ENCODE measurements around the gene KRT74. TPM values are rescaled to one million over a fixed set of nuclear protein-coding genes. Genes with fewer than 3 reads are reported as not detected.

Gene KRT74
- total RNA-seq, 1 experiment from 2014 or later = not detected

GRCh38 chr12:52555577-52555976 lies 18.1 kb downstream of the KRT74 start:
- Histone ChIP-seq H3K9me3 (no peaks in the 10 kb centered on the region), H3K36me3 (ENCODE audit: control insufficient read depth, insufficient read depth, low read length) (no peaks in the 10 kb centered on the region), H3K27me3 (replicated peaks; ENCODE audit: control insufficient read depth, insufficient read depth, low read length) (no peaks in the 10 kb centered on the region), H3K4me1 (peaks cover 24% of the 10 kb centered on the region), H3K4me3 (ENCODE audit: low read depth, low read length) (no peak overlapping the region)
- H3K27ac Mint-ChIP-seq (ENCODE audit: unreplicated experiment) = no peak overlapping the region
- no peaks in the 10 kb centered on the region for H3K9me3 Mint-ChIP-seq (ENCODE audit: unreplicated experiment)
- H3K27me3 Mint-ChIP-seq (ENCODE audit: insufficient read depth, unreplicated experiment) = peaks cover 4% of the 10 kb centered on the region
- H3K4me3 Mint-ChIP-seq (ENCODE audit: unreplicated experiment) = no peak overlapping the region
- TF ChIP-seq, protein P1, sequence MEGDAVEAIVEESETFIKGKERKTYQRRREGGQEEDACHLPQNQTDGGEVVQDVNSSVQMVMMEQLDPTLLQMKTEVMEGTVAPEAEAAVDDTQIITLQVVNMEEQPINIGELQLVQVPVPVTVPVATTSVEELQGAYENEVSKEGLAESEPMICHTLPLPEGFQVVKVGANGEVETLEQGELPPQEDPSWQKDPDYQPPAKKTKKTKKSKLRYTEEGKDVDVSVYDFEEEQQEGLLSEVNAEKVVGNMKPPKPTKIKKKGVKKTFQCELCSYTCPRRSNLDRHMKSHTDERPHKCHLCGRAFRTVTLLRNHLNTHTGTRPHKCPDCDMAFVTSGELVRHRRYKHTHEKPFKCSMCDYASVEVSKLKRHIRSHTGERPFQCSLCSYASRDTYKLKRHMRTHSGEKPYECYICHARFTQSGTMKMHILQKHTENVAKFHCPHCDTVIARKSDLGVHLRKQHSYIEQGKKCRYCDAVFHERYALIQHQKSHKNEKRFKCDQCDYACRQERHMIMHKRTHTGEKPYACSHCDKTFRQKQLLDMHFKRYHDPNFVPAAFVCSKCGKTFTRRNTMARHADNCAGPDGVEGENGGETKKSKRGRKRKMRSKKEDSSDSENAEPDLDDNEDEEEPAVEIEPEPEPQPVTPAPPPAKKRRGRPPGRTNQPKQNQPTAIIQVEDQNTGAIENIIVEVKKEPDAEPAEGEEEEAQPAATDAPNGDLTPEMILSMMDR (IDR thresholded peaks at IDR 0.05; ENCODE audit: insufficient read depth in 1 of 2, low read depth in 1 of 2, low read length in 1 of 2, severe bottlenecking in 1 of 2, unreplicated experiment in 1 of 2) = no peak
- CTCF ChIA-PET = no interaction called here
- no TSS peak for BruUV-seq (replicated peaks)
- peaks cover 5% of the 10 kb centered on the region for H3K36me3 Mint-ChIP-seq (ENCODE audit: insufficient read depth, unreplicated experiment)
- peaks cover 13% of the 10 kb centered on the region for H3K4me1 Mint-ChIP-seq (ENCODE audit: low read depth, unreplicated experiment)
- no peak for DNase-seq
- POLR2A ChIA-PET = no interaction called here
- intact Hi-C loops (cut with micrococcal nuclease; ENCODE audit: unreplicated experiment) = no loop called here

DNA sequence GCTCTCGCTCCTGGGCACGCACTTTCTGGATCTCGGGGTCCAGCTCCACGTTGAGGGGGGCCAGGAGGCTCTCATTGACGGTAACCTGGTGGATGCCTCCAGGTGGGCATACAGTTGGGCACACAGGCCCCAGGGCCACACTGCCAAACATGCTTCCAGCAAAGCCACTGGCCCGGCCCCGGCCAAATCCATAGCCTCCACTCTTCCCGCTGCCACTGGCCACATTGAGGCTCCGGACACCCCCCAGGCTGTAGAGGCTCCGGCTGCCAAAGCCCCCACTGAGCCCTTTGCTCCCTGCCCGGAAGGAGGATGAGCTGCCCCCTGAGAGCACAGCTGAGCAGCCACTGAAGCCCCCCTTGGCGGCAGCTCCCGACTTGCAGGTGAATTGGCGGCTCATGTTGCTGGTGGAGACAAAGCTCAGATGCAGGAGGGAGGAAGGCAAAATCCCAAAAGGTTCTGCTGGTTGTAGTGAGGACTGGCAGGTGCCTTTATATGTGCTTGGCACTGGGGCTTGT lies 20.9 kb downstream of the KRT74 start, which contains the start of gene KRT71:
Gene KRT71 (minus strand): TSS at position 465 of the 515 bp plus-strand sequence. CDS start 68 bp downstream, at position 397.
- Mint-ChIP-seq H3K4me3 (ENCODE audit: unreplicated experiment) (peak within 1 kb of the TSS; percentile 30), H3K27me3 (ENCODE audit: insufficient read depth, unreplicated experiment) (no peaks in the 10 kb centered on the region), H3K36me3 (ENCODE audit: insufficient read depth, unreplicated experiment) (peaks cover 5% of the 10 kb centered on the region), H3K27ac (ENCODE audit: unreplicated experiment) (peak within 1 kb of the TSS; percentile 70), H3K4me1 (ENCODE audit: low read depth, unreplicated experiment) (peaks cover 13% of the 10 kb centered on the region), H3K9me3 (ENCODE audit: unreplicated experiment) (no peaks in the 10 kb centered on the region)
- H3K4me1 ChIP-seq = peaks cover 34% of the 10 kb centered on the region
- ChIA-PET POLR2A (no interaction called here), CTCF (interaction anchor here (0.6 kb wide), 2 partner anchors 132 to 428 kb away, joined by 3 to 4 read pairs; no protein-coding TSS in a partner anchor)
- TF ChIP-seq, protein P1 (IDR thresholded peaks at IDR 0.05; ENCODE audit: insufficient read depth in 1 of 2, low read depth in 1 of 2, low read length in 1 of 2, severe bottlenecking in 1 of 2, unreplicated experiment in 1 of 2) = no peak
- H3K9me3 ChIP-seq = no peaks in the 10 kb centered on the region
- intact Hi-C loops (cut with micrococcal nuclease; ENCODE audit: unreplicated experiment) = no loop called here
- no peak for DNase-seq
- H3K27me3 ChIP-seq (replicated peaks; ENCODE audit: control insufficient read depth, insufficient read depth, low read length) = no peaks in the 10 kb centered on the region
- H3K4me3 ChIP-seq (ENCODE audit: low read depth, low read length) = no peak within 1 kb of the TSS
- no TSS peak for BruUV-seq (replicated peaks)
- H3K36me3 ChIP-seq (ENCODE audit: control insufficient read depth, insufficient read depth, low read length) = no peaks in the 10 kb centered on the region

DNA sequence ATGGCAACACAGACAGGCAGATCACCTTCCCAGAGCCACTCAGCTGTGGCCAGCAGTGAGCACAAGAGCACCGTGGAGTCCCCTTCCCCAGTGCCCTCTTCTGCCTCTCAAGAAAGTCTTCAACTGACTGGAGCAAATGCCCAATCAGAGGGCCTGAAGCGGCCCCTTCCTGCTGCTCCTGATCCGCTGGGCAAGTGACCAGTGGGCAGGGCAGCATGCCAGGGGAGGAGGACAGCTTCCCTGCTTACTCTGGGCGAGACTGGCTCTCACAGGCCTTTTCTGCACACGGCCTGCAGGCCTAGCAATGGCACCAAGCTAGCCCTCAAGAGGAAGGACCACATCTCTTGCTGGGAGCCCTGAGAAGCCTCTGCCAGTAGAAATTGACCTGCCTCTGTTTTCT lies 21.6 kb downstream of the KRT74 start:
- POLR2A ChIA-PET = no interaction called here
- BruUV-seq (replicated peaks) = no TSS peak

More for the DNA sequence above, 21.6 kb downstream of the KRT74 start:
- Histone ChIP-seq H3K27me3 (replicated peaks; ENCODE audit: control insufficient read depth, insufficient read depth, low read length) (no peaks in the 10 kb centered on the region), H3K9me3 (no peaks in the 10 kb centered on the region), H3K36me3 (ENCODE audit: control insufficient read depth, insufficient read depth, low read length) (no peaks in the 10 kb centered on the region), H3K4me3 (ENCODE audit: low read depth, low read length) (no peak overlapping the region), H3K4me1 (peaks cover 34% of the 10 kb centered on the region)
- no peak for DNase-seq
- peak overlapping the region; percentile 30 for H3K4me3 Mint-ChIP-seq (ENCODE audit: unreplicated experiment)
- H3K4me1 Mint-ChIP-seq (ENCODE audit: low read depth, unreplicated experiment) = peaks cover 13% of the 10 kb centered on the region
- peaks cover 5% of the 10 kb centered on the region for H3K36me3 Mint-ChIP-seq (ENCODE audit: insufficient read depth, unreplicated experiment)
- CTCF ChIA-PET = interaction anchor here (0.6 to 0.9 kb wide), 2 partner anchors 329 to 429 kb away, joined by 3 read pairs; no protein-coding TSS in a partner anchor
- TF ChIP-seq, protein P1 (IDR thresholded peaks at IDR 0.05; ENCODE audit: insufficient read depth in 1 of 2, low read depth in 1 of 2, low read length in 1 of 2, severe bottlenecking in 1 of 2, unreplicated experiment in 1 of 2) = no peak
- H3K27me3 Mint-ChIP-seq (ENCODE audit: insufficient read depth, unreplicated experiment) = no peaks in the 10 kb centered on the region
- intact Hi-C loops (cut with micrococcal nuclease; ENCODE audit: unreplicated experiment) = no loop called here
- no peaks in the 10 kb centered on the region for H3K9me3 Mint-ChIP-seq (ENCODE audit: unreplicated experiment)
- peak overlapping the region; percentile 70 for H3K27ac Mint-ChIP-seq (ENCODE audit: unreplicated experiment)

Measured in Caco-2 (cell line).